GM12878 (cell line): Measurements from ENCODE around the gene COL4A5. TPM values are rescaled to one million over a fixed set of nuclear protein-coding genes. Genes with fewer than 3 reads are reported as not detected.

ENCODE experiments used
- ATAC-seq: fragments of 200-7000 bp; cut with Tn5 transposase; 3 replicates; pipeline ENCODE4 v1.9.1; 2020; ENCODE audit warnings: mild to moderate bottlenecking, moderate library complexity
- BruUV-seq: library from RNA; stranded (reverse); fragments of 400-500 nt; replicated peaks from 2 replicates; lab custom pipeline; 2021; lab: Mats Ljungman, UMichigan
- CTCF ChIA-PET: fragments of 300-600 bp; sonication (Branson Sonifier 250); formaldehyde crosslinking; extraction: SDS; loops from one replicate; lab custom pipeline; 2021; ENCODE audit warnings: inconsistent platforms; lab: Yijun Ruan, JAX
- POLR2A ChIA-PET: fragments of 350-600 bp; formaldehyde crosslinking; extraction: SDS; loops from one replicate; lab custom pipeline; 2021; ENCODE audit warnings: inconsistent platforms; lab: Charles Lee
- RAD21 ChIA-PET: fragments of 300-600 bp; sonication (Branson Sonifier 250); formaldehyde crosslinking; loops from one replicate; lab custom pipeline; 2023; ENCODE audit warnings: antibody characterized with exemption; ENCODE audit not compliant: unreplicated experiment; lab: Charles Lee
- SMC1A ChIA-PET: fragments of 300-600 bp; sonication (Branson Sonifier 250); formaldehyde crosslinking; loops from one replicate; lab custom pipeline; 2023; ENCODE audit not compliant: unreplicated experiment, uncharacterized antibody; lab: Charles Lee
- DNase-seq: peaks from one replicate; pipeline ENCODE4 v3.0.0-alpha.2; 2011; ENCODE audit warnings: low read depth, low spot score
- FAIRE-seq: peaks from 3 replicates; lab custom pipeline; 2011; peaks lifted over from hg19 to GRCh38; lab: Jason Lieb, UNC
- H2AFZ ChIP-seq: 2 replicates; pipeline ENCODE4 v1.6.0; 2011; ENCODE audit warnings: low read depth, low read length, control low read depth; ENCODE audit not compliant: control insufficient read depth
- H3K27ac ChIP-seq: 2 replicates; pipeline ENCODE4 v1.5.1; 2011; ENCODE audit warnings: control low read depth; ENCODE audit not compliant: control insufficient read depth, insufficient read depth
- H3K27me3 ChIP-seq, 2 experiments: replicated peaks in 1 of 2; 2 replicates each; pipeline versions ENCODE4 v1.6.0 to v1.6.1; 2011; ENCODE audit warnings: low read length in 1 of 2; ENCODE audit not compliant: control insufficient read depth in 2 of 2, insufficient read depth in 2 of 2
- H3K36me3 ChIP-seq, 2 experiments: 2 replicates each; pipeline ENCODE4 v1.5.1; 2011; ENCODE audit warnings: low read length in 1 of 2; ENCODE audit not compliant: control insufficient read depth in 2 of 2, insufficient read depth in 2 of 2
- H3K4me1 ChIP-seq: 2 replicates; pipeline ENCODE4 v1.6.1; 2011; ENCODE audit warnings: mild to moderate bottlenecking, low read length, moderate library complexity, mixed read lengths; ENCODE audit not compliant: control insufficient read depth, insufficient read depth
- H3K4me2 ChIP-seq: 2 replicates; pipeline ENCODE4 v1.6.0; 2011; ENCODE audit warnings: control low read depth; ENCODE audit not compliant: control insufficient read depth, insufficient read depth
- H3K4me3 ChIP-seq: fragments of 200-600 bp; sonication (generic); 2 replicates; pipeline ENCODE4 v1.5.1; 2016
- H3K79me2 ChIP-seq: 2 replicates; pipeline ENCODE4 v1.6.0; 2011; ENCODE audit warnings: low read length; ENCODE audit not compliant: control insufficient read depth, insufficient read depth
- H3K9ac ChIP-seq: 2 replicates; pipeline ENCODE4 v1.8.0; 2011; ENCODE audit warnings: low read length, control low read depth, mixed read lengths; ENCODE audit not compliant: control insufficient read depth, insufficient read depth
- H3K9me3 ChIP-seq: replicated peaks from 3 replicates; pipeline ENCODE4 v1.5.1; 2011; ENCODE audit warnings: mild to moderate bottlenecking, low read length; ENCODE audit not compliant: control insufficient read depth, insufficient read depth
- H4K20me1 ChIP-seq: 2 replicates; pipeline ENCODE4 v1.6.0; 2011; ENCODE audit not compliant: control insufficient read depth, insufficient read depth
- ATF3 ChIP-seq: IDR thresholded peaks from 2 replicates; pipeline ENCODE4 v1.6.1; 2011; ENCODE audit warnings: low read depth, mild to moderate bottlenecking, low read length, moderate library complexity, borderline replicate concordance; ENCODE audit errors: extremely low read depth
- CEBPB ChIP-seq, 2 experiments: fragments of 150-350 bp in 1 of 2; IDR thresholded peaks; 2 replicates each; pipeline ENCODE4 v1.6.1; 2012 to 2014; ENCODE audit warnings: low read depth in 2 of 2, low read length in 2 of 2, borderline replicate concordance in 1 of 2, inconsistent platforms in 1 of 2
- CUX1 ChIP-seq: IDR thresholded peaks from 2 replicates; pipeline ENCODE4 v1.6.1; 2012; ENCODE audit warnings: improper control_type of control experiment, low read depth, low read length; ENCODE audit not compliant: insufficient replicate concordance
- EED ChIP-seq: sonication (generic); IDR thresholded peaks from 2 replicates; pipeline ENCODE4 v1.6.1; 2016; ENCODE audit warnings: antibody characterized with exemption, low read depth
- ELK1 ChIP-seq: IDR thresholded peaks from 2 replicates; pipeline ENCODE4 v1.6.1; 2012; ENCODE audit warnings: low read depth, low read length, improper control_type of control experiment
- LARP7 ChIP-seq: fragments of 450-650 bp; IDR thresholded peaks from 2 replicates; pipeline ENCODE4 v1.6.1; 2017; ENCODE audit warnings: mild to moderate bottlenecking
- MYB ChIP-seq: fragments of 150-350 bp; IDR thresholded peaks from 2 replicates; pipeline ENCODE4 v1.6.1; 2014; ENCODE audit warnings: mild to moderate bottlenecking, low read depth, low read length, borderline replicate concordance
- NFXL1 ChIP-seq: fragments of 450-650 bp; IDR thresholded peaks from 2 replicates; pipeline ENCODE4 v1.6.1; 2017; ENCODE audit warnings: antibody characterized with exemption, mild to moderate bottlenecking, borderline replicate concordance
- RB1 ChIP-seq: fragments of 450-650 bp; formaldehyde crosslinking; IDR thresholded peaks from 2 replicates; pipeline ENCODE4 v1.6.1; 2017; ENCODE audit warnings: mild to moderate bottlenecking, borderline replicate concordance
- RBBP5 ChIP-seq: fragments of 200-600 bp; sonication (generic); conservative IDR thresholded peaks from 2 replicates; pipeline ENCODE4 v1.6.1; 2016
- SMC3 ChIP-seq: IDR thresholded peaks from 2 replicates; pipeline ENCODE4 v1.6.1; 2011; ENCODE audit warnings: low read length, improper control_type of control experiment, borderline replicate concordance
- STAT1 ChIP-seq: fragments of 450-650 bp; conservative IDR thresholded peaks from 2 replicates; pipeline ENCODE4 v1.6.1; 2014; ENCODE audit warnings: antibody characterized with exemption, mild to moderate bottlenecking
- ZNF592 ChIP-seq: fragments of 450-650 bp; IDR thresholded peaks from 2 replicates; pipeline ENCODE4 v1.6.1; 2017; ENCODE audit warnings: mild to moderate bottlenecking, moderate library complexity
- WGBS: methylation state at CpG from one replicate; pipeline ENCODE4 v1.1.6; 2016; ENCODE audit warnings: low lambda C conversion rate; ENCODE audit not compliant: insufficient replicate concordance, insufficient coverage; ENCODE audit errors: missing lambda C conversion rate; 5-methylcytosine and 5-hydroxymethylcytosine counted together
- in situ Hi-C: fragments of 300-500 bp; cut with MboI; formaldehyde crosslinking; loops from 9 replicates; pipeline ENCODE4 v1.14.3; 2018; ENCODE audit warnings: mixed read lengths
- intact Hi-C: fragments of 100-400 bp; cut with micrococcal nuclease; formaldehyde crosslinking; loops from one replicate; pipeline ENCODE4 v1.14.2; 2022; ENCODE audit not compliant: unreplicated experiment
- polyA plus RNA-seq, 11 experiments: library from polyadenylated mRNA; depleted of rRNA in 4 of 11; unstranded in 6 of 11; stranded (reverse) in 5 of 11; fragments of >200 nt; fragmentation: Nextera tagmentation in 4 of 11; fragmentation: Illumina TruSeq in 1 of 11; extraction: Ambion mirVana in 4 of 11; extraction: Trizol in 1 of 11; gene quantifications; 1 replicate in 1 of 11; 2 replicates in 10 of 11; pipeline versions ENCODE4 v1.2.1 to v1.2.3, GENCODE V29; 2011 to 2016; ENCODE audit warnings: inconsistent platforms in 2 of 11, missing spikeins in 2 of 11, low read depth in 1 of 11
- total RNA-seq, 4 experiments: library from RNA; depleted of rRNA in 3 of 4; stranded (reverse); fragments of >200 nt in 3 of 4; fragmentation: Illumina TruSeq in 1 of 4; extraction: Trizol in 1 of 4; gene quantifications; 2 replicates each; pipeline versions ENCODE4 v1.2.1 to v1.2.3, GENCODE V29; 2013 to 2021

COL4A5 gene
- total and polyA plus RNA-seq, 10 of the 15 experiments (the other 5 are each of a cell fraction or from before 2014, with no cell fraction given) = 0.13 to 2.8 (median 0.38) TPM; not detected in 1

DNA sequence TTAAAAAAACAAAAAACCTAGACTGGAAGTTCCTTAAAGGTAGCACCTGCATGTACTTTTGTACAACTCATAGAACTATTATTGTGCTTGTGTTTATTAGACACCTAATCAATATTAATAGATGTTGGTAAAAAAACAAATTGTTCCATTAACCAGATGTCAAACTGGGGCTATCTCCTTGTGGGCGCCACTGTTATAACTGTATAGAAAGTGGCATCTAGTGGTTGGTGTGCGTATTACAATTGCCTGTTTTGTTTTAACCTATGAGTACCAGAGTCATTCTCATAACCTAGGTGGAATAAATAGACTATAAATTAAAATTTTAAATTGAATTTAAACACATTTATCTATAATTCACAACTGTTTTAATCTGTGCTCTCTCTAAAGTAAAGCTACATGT is 97.4 kb downstream of the COL4A5 start:
- BruUV-seq = no TSS peak
- DNase-seq (no peak), FAIRE-seq (peak; percentile 68), ATAC-seq (peak; percentile 90)
- ChIA-PET SMC1A (interaction anchor here (0.8 to 2.2 kb wide), 5 partner anchors 15 to 848 kb away, joined by 3 to 7 read pairs (median 5); no protein-coding TSS in a partner anchor), CTCF (interaction anchor here (0.6 to 7.4 kb wide), 8 partner anchors 162 to 848 kb away, joined by 3 to 43 read pairs (median 3); no protein-coding TSS in a partner anchor), RAD21 (interaction anchor here (0.8 kb wide), 2 partner anchors 301 to 313 kb away, joined by 3 read pairs; no protein-coding TSS in a partner anchor), POLR2A (no interaction called here)
- no peak overlapping the region for H2AFZ ChIP-seq
- 0% methylated on average over 2 of the region's 2 CpGs for WGBS
- intact Hi-C loops = loop anchor here (2.0 to 5.0 kb wide), 2 partner anchors 225 to 312 kb away; no protein-coding TSS in a partner anchor
- no peaks in the 10 kb centered on the region for H3K4me1 ChIP-seq
- H3K9me3 ChIP-seq = no peaks in the 10 kb centered on the region
- H3K9ac ChIP-seq = no peak overlapping the region
- in situ Hi-C loops = no loop called here
- H3K27me3 ChIP-seq = no peaks in the 10 kb centered on the region; a peak in 1 of 4 replicates
- H3K27ac ChIP-seq = no peak overlapping the region
- no peak overlapping the region for H3K4me2 ChIP-seq
- no peaks in the 10 kb centered on the region for H3K36me3 ChIP-seq
- H3K4me3 ChIP-seq = no peak overlapping the region
- no peaks in the 10 kb centered on the region for H3K79me2 ChIP-seq
- no peaks in the 10 kb centered on the region for H4K20me1 ChIP-seq
- TF ChIP-seq ATF3 (no peak), STAT1 (no peak), ELK1 (no peak), NFXL1 (no peak), CUX1 (no peak), MYB (no peak), RB1 (no peak), CEBPB (IDR thresholded peaks at IDR 0.05; ENCODE audit: borderline replicate concordance in 1 of 2, low read depth in 2 of 2, low read length in 2 of 2) (no peak), LARP7 (no peak), RBBP5 (no peak), ZNF592 (no peak), EED (no peak), SMC3 (peak; percentile 59)
